Stimulated activated CD8-positive, alpha-beta memory T cell treated with anti-CD3 and anti-CD28 coated beads, Interleukin-7, amount 100 ng/mL, for 24 hours (primary cell): ENCODE data around the gene HES7.

ENCODE experiments used
- DNase-seq: peaks from one replicate; pipeline ENCODE4 v3.0.0-alpha.2; 2020; ENCODE audit warnings: low read depth

The HES7 gene

GRCh38 chr17:8155231-8155995, 31.5 kb upstream of the HES7 start:
- DNase-seq, result no peak

GRCh38 chr17:8154608-8155155, 30.8 kb upstream of the HES7 start:
- no peak for DNase-seq

- DNase-seq, result peak; percentile 72
Observed at GRCh38 chr17:8153957-8154607, 30.2 kb upstream of the HES7 start.

GRCh38 chr17:8153525-8153956, 29.6 kb upstream of the HES7 start:
- DNase-seq, result no peak

DNA sequence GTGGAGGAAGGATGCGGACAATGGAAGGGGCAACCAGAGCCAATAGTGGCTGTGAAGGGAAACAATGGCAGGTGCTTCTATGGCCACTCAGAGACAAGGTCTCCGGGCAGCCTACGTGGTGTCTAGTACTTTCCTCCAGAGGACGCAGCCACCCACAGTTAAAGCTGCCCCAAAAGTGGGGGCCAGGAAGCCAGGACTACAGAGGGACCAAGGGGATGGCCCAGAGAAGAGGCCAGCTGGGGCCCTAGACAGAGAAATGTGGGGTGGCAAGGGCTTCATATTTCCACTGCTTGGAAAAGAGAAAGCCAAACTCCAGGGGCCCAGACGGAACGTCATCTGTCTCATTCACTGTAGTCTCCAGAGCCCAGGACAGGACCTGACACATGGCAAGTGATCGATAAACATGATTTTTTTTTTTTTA, 29.1 kb upstream of the HES7 start:
- no peak for DNase-seq

- peak; percentile 74 for DNase-seq
Observed at GRCh38 chr17:8152112-8152775, 28.3 kb upstream of the HES7 start, which contains the start of gene PER1. Gene PER1 (minus strand): TSS chr17:8152404. CDS start chr17:8150706, 1,698 bp downstream.

DNA sequence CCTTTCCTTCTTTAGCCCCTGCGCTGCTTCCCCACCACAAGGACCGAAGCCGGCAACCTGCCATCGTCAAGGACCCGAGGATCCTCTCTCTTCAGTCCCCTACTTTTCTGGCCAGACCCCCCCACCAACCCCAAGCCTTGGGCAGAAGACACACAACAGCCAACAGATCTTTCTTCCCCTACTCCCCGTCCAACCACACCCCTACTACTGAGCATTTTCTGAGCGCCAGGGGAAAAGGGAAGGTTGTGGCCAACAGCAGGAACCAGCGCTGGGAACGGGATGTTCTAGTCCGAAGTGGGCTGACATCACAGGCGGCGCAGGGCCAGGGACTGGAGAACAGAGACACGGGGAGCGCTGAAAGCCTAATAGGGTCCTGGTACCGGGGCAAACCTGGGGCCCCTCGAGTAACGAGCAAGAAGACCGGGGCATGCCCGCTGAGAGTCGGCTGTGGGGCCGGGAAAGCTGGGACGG, 27.8 kb upstream of the HES7 start:
- no peak for DNase-seq

DNA sequence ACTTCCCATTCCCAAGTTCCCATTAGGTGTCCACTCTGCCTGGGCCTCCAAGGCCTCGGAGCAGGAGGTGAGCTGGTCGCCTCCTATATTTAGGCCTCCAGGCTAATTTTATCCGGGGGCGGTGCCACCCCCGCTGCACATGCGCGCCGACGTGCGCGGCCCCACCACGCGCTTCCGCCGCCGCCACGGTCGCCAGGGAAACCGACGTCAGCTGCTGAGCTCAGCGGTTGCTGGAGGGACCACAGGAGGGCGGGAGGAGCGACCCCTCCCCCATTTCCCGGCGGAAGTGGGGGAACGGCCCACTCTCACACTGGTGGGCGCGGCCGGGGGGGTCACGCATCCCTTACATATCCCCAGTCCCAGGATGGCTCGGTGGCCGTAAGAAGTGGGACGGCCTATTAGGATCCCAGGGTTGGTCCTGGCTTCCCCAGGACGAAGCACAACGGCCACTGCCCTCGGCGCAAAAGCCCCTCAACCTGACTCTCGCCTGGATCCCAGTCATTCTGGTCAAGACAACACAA, 27.3 kb upstream of the HES7 start:
- peak; percentile 86 for DNase-seq

GRCh38 chr17:8150194-8151119, 26.6 kb upstream of the HES7 start:
- no peak for DNase-seq

GRCh38 chr17:8149419-8150193, 25.7 kb upstream of the HES7 start:
- no peak for DNase-seq

DNA sequence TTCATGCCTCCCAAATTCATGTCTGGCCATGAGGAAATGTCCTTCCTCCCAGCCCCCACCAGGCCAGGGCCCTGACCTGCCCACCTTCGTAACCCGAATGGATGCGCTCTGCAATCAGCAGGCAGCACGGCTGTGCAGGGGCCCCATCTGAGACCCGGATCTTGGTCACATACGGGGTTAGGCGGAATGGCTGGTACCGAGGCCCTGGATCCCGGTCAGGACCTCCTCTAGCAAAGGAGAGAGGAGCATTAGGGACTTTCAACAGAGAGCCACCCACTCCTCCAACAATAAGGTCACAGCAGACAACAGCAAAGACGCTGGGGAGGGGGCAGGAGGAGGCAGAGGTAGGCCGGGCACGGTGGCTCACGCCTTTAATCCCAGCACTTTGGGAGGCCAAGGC, 24.7 kb upstream of the HES7 start:
- no peak for DNase-seq

GRCh38 chr17:8147805-8148404, 24.0 kb upstream of the HES7 start:
- no peak for DNase-seq

GRCh38 chr17:8147141-8147804, 23.4 kb upstream of the HES7 start:
- no peak for DNase-seq

GRCh38 chr17:8146381-8147140, 22.7 kb upstream of the HES7 start:
- DNase-seq, result no peak

- DNase-seq, result no peak
Observed at GRCh38 chr17:8145811-8146210, 21.9 kb upstream of the HES7 start.

DNA sequence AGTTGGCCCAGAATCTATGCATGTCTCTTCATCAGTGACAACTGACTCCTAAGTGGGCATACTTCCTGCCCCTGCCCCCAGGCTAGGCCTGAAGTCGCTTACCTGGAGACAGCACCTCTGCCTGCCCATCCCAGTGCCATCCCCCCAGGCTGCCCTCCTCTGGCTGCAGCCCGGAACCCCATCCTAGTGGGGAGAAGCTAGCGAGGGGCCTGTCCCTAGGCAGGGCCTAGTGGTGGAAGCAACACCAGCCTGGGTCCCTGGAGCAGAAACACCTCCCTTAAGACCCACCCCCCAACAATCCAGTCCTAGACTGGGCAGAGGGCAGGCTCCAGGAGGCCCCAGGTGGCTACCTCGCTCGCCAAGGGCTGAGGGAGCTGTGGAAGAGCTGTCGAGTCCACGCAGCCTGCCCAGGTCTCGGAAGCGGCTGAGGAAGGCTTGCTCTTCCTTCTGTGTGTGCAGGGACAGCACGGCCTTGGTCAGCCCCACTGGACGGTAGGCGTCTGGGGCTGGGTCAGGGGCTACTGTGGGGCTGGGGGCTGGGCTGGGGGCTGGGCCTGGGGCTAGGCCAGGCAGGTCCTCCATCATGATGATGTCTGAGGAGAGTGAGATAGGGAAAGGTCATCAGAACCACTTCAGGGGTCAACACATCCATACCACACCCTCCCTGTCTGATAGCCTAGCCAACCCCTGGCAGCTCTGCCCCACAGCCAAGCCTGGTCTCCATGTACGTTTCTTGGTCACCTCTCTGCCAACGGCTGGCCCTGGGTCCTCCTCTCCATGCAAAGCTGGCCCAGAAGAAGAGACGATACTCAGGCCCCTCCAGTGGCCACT, 20.7 kb upstream of the HES7 start:
- DNase-seq, result no peak

DNA sequence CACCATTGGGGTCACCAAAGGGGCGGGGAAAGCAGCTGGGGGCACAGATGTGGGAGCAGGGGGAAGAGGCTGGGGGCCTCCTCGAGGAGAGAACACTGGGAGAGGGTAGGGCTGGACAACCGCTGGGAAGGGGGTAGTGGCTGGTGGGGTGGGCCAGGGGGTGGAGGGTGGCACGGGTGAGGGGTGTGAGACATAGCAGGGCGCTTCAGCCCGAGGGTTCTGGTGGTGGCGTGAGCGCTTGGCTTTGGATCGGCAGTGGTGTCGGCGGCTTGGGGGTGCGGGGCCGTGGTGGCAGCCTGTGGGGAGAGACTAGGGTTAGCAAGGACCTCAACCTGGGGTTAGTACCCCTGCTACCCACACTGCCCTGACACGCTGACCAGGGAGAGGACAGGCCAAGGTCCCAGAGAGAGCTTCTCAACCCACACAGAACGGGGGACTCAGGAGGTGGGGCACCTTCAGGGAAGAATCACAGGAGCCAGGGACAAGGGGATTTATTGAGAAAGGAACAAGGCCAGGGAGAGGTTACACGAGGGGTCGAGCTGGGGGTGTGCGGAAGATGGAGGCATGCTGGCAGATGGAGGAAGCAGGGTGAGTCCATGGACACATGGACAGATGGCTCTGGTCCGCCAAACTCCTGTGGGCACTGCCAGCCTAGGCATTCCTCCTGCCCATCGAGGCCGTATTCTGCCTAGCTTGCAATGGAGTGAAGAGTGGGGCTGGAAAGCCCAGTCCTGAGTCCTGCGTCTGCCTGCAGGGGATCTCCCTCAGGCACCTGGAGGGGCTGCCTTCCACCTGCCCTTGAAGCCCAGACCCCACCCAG, 19.9 kb upstream of the HES7 start:
- no peak for DNase-seq
